ENCODE measurements around the gene DOHH.

Gene DOHH

DNA sequence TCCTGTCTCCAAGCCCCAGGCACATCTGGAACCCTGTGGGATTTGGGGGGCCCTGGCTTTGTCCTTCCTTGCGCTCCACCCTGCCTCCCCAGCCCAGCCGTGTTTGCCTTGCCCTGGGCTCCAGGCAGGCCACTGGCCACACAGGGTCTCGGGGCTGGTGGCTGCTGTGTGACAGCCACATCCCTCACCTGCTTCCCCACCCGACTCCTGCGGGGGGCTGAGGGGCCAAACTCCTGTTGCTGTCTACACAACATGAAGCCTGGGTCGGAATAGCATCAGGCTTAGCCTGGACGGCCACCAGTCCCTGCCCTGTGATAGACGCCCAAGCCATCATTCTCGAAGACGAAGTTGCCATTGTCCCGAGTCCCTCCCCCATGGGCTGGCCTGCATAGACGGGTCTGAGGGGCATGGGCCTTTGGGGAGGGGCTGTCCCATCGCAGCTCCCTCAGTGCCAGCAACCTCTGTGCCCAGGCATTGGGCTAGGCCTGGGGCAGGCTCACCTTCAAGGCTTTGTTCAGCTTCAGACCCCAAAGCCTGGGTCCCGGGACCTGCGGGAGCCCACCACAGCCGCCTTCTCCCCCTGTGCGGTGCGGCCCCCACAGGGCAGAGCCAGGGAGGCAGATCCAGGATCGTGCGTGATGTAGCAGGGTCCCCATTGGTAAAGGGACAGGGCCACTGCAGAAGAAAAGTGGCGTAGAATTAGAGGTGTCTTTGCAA is 23.0 kb upstream of the DOHH start:
- no peaks in the 10 kb centered on the region for H3K9me3 ChIP-seq (ENCODE audit: insufficient read depth, low read depth, low read length)

DNA sequence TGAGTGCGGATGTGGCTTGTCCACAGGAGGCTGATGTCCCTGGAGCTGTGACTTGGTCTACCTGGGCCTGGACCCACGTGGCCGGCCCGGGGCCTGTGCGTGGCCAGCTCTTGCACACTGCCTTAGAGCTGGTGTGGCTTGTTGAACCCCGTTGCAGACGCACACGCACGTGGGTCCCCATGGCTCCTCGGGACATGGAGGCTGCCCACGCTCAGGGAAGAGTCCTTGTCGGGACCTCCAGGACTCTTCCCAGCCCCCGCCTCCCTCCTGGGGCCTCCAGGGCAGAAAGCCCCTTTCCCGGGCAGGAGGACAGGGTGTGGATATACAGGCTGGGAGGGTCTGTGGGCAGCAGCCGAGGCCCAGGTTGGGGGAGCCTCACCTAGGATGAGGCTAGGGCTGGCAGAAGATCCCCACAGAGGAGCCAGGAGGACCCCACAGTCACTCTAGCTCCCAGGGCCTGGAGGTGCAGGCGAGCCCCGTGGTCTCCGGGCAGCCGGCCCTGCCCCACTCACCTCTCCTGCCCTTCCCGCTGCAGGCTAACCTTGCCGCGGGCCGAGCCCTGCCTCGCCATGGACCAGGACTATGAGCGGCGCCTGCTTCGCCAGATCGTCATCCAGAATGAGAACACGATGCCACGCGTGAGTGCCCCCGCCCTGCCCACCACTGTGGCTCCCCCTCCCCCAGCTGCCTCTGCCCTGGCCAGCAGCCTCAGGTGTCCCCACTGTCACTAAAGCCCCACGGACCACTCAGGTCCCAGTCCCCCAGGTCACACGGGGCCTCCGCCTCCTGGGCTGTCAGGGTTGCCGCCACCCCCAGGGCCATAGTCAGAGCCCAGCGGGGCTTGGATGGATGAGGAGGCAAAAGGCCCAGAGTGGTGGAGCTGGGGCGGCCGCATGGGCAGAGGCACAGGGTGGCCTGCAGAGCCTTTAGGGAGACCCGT is 22.2 kb upstream of the DOHH start:
- H3K36me3 ChIP-seq (ENCODE audit: insufficient read depth, low read length) = peaks cover 71% of the 10 kb centered on the region; the same call in 1 of the 2 replicates
- no peak overlapping the region for H3K4me2 ChIP-seq (ENCODE audit: low read depth, low read length, poor library complexity, severe bottlenecking)
- no peak overlapping the region for H2AFZ ChIP-seq (ENCODE audit: low read length)
- no peak overlapping the region for H3K9ac ChIP-seq (ENCODE audit: low read depth, low read length, poor library complexity, severe bottlenecking)
- no peak overlapping the region for H3K4me3 ChIP-seq (ENCODE audit: low read length, poor library complexity, severe bottlenecking)
- TF ChIP-seq EZH2phosphoT487 (IDR thresholded peaks at IDR 0.05; ENCODE audit: borderline replicate concordance) = no peak
- H3K4me1 ChIP-seq (ENCODE audit: insufficient read depth, low read length, poor library complexity, severe bottlenecking) = no peaks in the 10 kb centered on the region
- no peaks in the 10 kb centered on the region for H3F3A ChIP-seq (ENCODE audit: low read depth)
- peaks cover 27% of the 10 kb centered on the region for H4K20me1 ChIP-seq (ENCODE audit: insufficient read depth, low read length, poor library complexity, severe bottlenecking)
- H3K27me3 ChIP-seq (ENCODE audit: insufficient read depth, low read length, poor library complexity, severe bottlenecking) = no peaks in the 10 kb centered on the region
- no peaks in the 10 kb centered on the region for H3K9me3 ChIP-seq (ENCODE audit: insufficient read depth, low read depth, low read length)
- H3K9me2 ChIP-seq (replicated peaks; ENCODE audit: low read depth, low read length) = no peaks in the 10 kb centered on the region
- peaks cover 49% of the 10 kb centered on the region for H3K79me2 ChIP-seq (ENCODE audit: insufficient read depth, low read length)

More for the DNA sequence above, 23.0 kb upstream of the DOHH start:
- H3K4me2 ChIP-seq (ENCODE audit: low read depth, low read length, poor library complexity, severe bottlenecking) = no peak overlapping the region
- no peaks in the 10 kb centered on the region for H3K9me2 ChIP-seq (replicated peaks; ENCODE audit: low read depth, low read length)
- TF ChIP-seq EZH2phosphoT487 (IDR thresholded peaks at IDR 0.05; ENCODE audit: borderline replicate concordance) (no peak), CTCF (conservative IDR thresholded peaks at IDR 0.05; ENCODE audit: low read length) (no peak)
- H3K9ac ChIP-seq (ENCODE audit: low read depth, low read length, poor library complexity, severe bottlenecking) = no peak overlapping the region
- peaks cover 71% of the 10 kb centered on the region; the same call in 1 of the 2 replicates for H3K36me3 ChIP-seq (ENCODE audit: insufficient read depth, low read length)
- H2AFZ ChIP-seq (ENCODE audit: low read length) = no peak overlapping the region
- H3K79me2 ChIP-seq (ENCODE audit: insufficient read depth, low read length) = peaks cover 40% of the 10 kb centered on the region
- no peak overlapping the region for H3K4me3 ChIP-seq (ENCODE audit: low read length, poor library complexity, severe bottlenecking)
- peaks cover 27% of the 10 kb centered on the region for H4K20me1 ChIP-seq (ENCODE audit: insufficient read depth, low read length, poor library complexity, severe bottlenecking)
- no peaks in the 10 kb centered on the region for H3F3A ChIP-seq (ENCODE audit: low read depth)
- H3K27me3 ChIP-seq (ENCODE audit: insufficient read depth, low read length, poor library complexity, severe bottlenecking) = no peaks in the 10 kb centered on the region
- H3K4me1 ChIP-seq (ENCODE audit: insufficient read depth, low read length, poor library complexity, severe bottlenecking) = no peaks in the 10 kb centered on the region

DNA sequence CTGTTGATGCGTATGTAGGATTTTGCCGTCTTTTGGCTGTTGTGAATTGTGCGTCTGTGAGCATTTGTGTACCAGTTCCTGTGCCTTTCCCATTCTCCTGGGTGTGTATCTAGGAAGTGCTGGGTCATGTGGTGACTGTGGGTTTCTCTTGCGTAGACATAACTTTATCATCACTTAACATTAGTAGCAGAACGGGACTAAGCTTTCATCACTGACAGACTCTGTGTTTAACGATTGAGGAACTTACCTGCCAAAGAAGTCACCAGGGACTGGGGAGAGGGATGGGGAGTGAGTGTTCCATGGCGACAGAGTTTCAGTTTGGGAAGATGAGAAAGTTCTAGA is 20.6 kb upstream of the DOHH start:
- Histone ChIP-seq H3K79me2 (ENCODE audit: insufficient read depth, low read length) (peaks cover 65% of the 10 kb centered on the region), H3K9me2 (replicated peaks; ENCODE audit: low read depth, low read length) (no peaks in the 10 kb centered on the region), H3K4me2 (ENCODE audit: low read depth, low read length, poor library complexity, severe bottlenecking) (no peak overlapping the region), H2AFZ (ENCODE audit: low read length) (no peak overlapping the region), H3K9me3 (ENCODE audit: insufficient read depth, low read depth, low read length) (no peaks in the 10 kb centered on the region), H3K4me1 (ENCODE audit: insufficient read depth, low read length, poor library complexity, severe bottlenecking) (no peaks in the 10 kb centered on the region), H3K9ac (ENCODE audit: low read depth, low read length, poor library complexity, severe bottlenecking) (no peak overlapping the region), H3K4me3 (ENCODE audit: low read length, poor library complexity, severe bottlenecking) (no peak overlapping the region), H3K27me3 (ENCODE audit: insufficient read depth, low read length, poor library complexity, severe bottlenecking) (no peaks in the 10 kb centered on the region), H3F3A (ENCODE audit: low read depth) (no peaks in the 10 kb centered on the region), H4K20me1 (ENCODE audit: insufficient read depth, low read length, poor library complexity, severe bottlenecking) (peaks cover 37% of the 10 kb centered on the region), H3K36me3 (ENCODE audit: insufficient read depth, low read length) (peaks cover 55% of the 10 kb centered on the region; the same call in 1 of the 2 replicates)
- TF ChIP-seq CTCF (conservative IDR thresholded peaks at IDR 0.05; ENCODE audit: low read length) (no peak), EZH2phosphoT487 (IDR thresholded peaks at IDR 0.05; ENCODE audit: borderline replicate concordance) (no peak)
